Measurements from ENCODE around the gene TRAPPC4.

DNA sequence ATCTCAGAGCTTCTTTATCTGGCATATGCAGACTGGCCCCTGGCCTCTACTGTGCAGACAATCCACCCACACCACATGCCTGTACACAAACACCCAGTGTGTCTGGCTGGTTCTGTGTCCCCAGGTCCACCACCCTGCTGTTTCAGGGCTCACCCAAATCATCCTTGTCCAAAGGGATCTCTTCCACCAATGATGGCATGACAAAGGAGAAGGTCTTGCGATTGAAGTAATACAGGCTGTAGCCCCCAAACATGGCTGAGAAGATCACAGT lies 10.4 kb downstream of the TRAPPC4 start:
- TF ChIP-seq, protein P1, sequence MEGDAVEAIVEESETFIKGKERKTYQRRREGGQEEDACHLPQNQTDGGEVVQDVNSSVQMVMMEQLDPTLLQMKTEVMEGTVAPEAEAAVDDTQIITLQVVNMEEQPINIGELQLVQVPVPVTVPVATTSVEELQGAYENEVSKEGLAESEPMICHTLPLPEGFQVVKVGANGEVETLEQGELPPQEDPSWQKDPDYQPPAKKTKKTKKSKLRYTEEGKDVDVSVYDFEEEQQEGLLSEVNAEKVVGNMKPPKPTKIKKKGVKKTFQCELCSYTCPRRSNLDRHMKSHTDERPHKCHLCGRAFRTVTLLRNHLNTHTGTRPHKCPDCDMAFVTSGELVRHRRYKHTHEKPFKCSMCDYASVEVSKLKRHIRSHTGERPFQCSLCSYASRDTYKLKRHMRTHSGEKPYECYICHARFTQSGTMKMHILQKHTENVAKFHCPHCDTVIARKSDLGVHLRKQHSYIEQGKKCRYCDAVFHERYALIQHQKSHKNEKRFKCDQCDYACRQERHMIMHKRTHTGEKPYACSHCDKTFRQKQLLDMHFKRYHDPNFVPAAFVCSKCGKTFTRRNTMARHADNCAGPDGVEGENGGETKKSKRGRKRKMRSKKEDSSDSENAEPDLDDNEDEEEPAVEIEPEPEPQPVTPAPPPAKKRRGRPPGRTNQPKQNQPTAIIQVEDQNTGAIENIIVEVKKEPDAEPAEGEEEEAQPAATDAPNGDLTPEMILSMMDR (IDR thresholded peaks at IDR 0.05; ENCODE audit: borderline replicate concordance, extremely low read depth, low read length, poor library complexity, severe bottlenecking): no peak
- no peak for TF ChIP-seq EZH2 (IDR thresholded peaks at IDR 0.05; ENCODE audit: borderline replicate concordance, low read depth, low read length, severe bottlenecking)

Measured in DND-41 (cell line).